ENCODE results near the gene ATAD1.
"Not testable (repeated sequence)": the region's sequence is repeated elsewhere in the genome, so short reads cannot be mapped to it uniquely, and the experiment has no call there.

ATAD1 gene

GRCh38 chr10:87751274-87751673, 66.8 kb downstream of the ATAD1 start:
- no peak for DNase-seq

DNA sequence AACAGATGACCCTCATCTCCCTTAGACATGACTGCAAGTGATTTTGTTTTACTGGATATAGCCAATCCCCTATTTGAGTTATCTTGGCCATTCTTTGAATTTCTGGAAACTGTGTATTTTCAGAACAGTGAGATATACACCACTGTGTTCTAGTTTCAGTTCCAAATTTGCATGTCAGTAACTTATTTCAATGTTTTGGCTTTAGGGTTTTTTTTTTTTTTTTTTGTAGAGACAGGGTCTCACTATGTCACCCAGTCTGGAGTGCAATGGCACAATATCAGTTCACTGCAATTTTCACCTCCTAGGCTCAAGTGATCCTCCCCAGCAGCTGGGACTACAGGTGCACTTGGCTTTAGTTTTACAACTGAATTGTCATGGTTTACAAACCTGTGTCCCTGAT, 67.2 kb downstream of the ATAD1 start:
- DNase-seq, result no peak

DNA sequence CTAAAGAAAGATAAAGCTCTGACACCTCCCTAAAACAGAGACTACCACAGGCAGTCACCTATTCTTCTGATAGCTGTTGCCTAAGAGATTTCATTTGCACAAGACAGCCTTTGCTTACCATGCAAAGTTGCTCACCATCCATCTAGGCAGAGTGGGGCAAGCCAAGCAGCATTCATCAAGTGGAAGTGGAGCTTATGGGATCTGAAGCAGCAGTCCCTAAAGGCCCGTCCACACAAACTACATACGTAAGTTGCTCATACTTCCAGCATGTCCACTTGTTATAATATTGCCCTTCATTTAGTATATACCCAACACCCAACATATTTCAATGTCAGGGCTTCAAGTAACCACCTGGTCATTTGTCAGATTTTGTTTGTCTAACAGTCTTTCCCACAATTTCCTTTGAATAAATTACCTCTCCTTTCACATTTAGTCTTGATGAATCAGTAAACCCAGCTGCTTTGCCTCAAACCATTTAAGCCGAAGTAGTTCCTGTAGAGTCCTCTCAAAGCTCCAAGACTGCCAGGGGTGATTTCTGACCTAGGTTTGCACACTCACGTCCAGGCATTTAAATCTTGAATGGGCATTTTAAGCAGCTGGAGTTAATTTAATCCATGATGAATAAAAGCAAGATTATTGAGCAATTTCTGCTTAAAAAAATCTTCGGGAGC, 67.9 kb downstream of the ATAD1 start:
- DNase-seq, result no peak

DNA sequence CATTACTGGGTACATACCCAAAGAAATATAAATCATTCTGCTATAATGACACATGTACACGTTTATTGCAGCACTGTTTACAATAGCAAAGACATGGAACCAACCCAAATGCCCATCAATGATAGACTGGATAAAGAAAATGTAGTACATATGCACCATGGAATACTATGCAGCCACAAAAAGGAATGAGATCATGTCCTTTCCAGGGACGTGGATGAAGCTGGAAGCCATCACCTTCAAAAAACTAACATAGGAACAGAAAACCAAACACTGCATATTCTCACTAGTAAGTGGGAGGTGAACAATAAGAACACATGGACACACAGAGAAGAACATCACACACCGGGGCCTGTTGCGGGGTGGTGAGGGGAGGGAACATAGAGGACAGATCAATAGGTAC, 69.8 kb downstream of the ATAD1 start:
- DNase-seq, result not testable (repeated sequence)

DNA sequence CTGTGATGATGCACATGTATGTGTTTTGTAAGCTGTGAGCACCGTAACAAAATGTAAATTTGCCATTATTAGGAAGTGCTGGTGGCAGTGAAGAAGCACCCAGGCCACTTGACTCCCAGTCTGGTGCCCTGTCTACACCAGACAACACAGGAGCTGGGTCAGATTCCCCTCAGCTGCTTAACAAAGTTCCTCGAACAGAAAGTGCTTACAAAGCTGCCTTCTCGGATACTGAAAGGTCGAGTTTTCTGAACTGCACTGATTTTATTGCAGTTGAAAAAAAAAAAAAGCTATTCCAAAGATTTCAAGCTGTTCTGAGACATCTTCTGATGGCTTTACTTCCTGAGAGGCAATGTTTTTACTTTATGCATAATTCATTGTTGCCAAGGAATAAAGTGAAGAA, 71.1 kb downstream of the ATAD1 start:
- DNase-seq, result no peak

- DNase-seq, result no peak
These were observed 73.4 kb downstream of the ATAD1 start for GRCh38 chr10:87744606-87745005.

- not testable (repeated sequence) for DNase-seq
These were observed 74.9 kb downstream of the ATAD1 start for GRCh38 chr10:87742992-87743610.

DNA sequence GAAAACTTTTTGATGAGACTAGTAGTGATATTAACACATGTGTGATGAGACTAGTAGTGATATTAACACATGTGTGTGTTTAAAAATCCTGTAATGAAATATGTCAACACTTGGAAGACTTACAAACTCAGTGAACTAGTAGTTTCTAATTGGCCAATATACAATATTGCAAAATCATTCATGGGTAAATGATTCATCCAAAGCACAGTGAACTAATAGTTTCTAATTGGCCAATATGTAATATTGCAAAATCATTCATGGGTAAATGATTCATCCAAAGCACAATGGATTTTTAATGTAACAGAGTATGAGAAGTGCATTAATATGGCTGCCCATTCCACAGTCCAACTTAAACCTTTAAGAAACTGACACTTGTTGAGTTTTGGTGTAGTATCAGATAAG, 77.8 kb downstream of the ATAD1 start:
- no peak for DNase-seq

DNA sequence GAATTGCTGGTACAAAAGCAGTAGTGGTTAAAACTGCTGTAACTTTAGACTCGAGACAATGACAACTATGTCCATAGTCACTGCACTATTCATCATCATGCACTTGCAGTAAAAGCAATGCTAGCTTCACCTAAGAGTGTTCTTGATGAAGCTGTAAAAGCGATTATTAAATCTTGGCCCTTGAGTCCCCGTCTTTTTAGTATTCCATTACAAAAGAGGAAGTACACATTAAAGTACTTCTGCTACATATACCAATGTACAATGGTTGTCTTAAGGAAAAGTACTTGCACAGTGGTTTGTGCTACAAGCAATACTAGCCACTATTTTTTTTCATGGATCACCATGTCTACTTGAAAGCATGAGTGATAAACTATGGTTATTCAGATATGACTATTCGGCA, 78.3 kb downstream of the ATAD1 start:
- DNase-seq, result no peak

DNA sequence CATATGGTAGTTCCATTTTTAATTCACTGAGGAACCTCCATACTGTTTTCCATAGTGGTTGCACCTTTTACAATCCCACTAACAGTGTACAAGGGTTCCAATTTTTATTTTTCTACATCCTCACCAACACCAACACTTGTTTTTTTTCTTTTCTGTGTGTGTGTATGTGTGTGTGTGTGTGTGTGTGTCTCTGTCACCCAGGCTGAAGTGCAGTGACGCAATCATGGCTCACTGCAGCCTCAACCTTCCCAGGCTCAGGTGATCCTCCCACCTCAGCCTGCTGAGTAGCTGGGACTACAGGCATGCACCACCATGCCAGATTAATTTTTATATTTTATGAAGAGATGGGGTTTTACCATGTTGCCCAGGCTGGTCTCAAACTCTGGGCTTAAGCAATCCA, 79.8 kb downstream of the ATAD1 start:
- DNase-seq, result not testable (repeated sequence)

DNA sequence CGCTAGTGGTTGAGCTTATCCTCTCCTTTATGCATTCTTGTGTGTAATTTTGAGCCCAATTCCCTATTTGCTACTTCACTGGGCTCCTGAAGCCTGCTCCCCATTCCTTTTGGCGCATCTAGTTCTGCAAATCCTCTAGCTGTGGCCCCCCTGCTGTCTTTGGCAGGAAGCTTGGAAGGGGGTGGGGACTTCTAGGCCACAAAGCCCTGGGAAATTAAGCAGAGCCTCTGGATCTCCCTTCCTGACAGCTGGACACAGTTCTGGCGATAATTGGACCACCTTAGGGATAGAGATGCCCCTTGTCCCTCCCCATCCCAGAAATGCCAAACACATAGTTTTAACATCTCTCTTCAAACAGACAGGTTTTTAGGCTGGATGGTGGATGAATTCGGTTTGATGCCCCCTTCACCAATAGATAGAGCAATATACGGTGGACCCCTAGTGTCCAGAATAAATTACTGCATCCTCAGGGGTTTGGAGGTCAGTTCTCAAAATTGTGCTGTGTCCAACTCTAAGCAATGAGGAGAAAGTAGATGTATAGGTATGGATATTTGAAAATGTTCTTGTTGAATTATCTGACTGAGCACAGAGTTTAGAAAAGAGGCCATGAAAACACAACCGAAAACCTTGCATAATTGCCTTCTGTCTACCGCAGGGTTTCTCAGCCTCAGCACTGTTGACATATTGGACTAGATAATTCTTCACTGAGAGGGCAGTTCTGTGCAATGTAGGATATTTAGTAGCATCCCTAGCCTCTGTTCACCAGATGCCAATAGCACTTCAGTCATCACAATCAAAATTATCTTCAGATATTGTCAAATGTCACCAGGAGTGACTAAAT, 82.8 kb downstream of the ATAD1 start:
- peak; percentile 2 for DNase-seq

- DNase-seq, result no peak
These were observed 84.9 kb downstream of the ATAD1 start for GRCh38 chr10:87733081-87733480.

GRCh38 chr10:87729940-87730339, 88.1 kb downstream of the ATAD1 start:
- no peak for DNase-seq

DNA sequence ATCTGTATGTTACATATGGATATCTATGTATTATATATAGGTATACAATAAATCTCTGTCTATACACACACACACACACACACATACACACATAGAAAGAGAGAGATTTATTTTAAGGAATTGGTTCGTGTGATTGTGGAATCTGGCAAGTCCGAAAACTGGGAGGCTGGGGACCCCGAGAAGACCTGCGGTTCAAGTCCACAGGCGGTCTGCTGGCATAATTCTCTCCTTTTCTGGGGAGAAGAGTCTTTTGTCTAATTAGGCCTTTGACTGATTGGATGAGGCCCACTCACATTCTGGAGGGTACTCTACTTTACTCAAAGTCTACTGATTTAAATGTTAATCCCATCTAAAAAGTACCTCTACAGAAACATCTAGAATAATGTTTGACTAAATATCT, 93.2 kb downstream of the ATAD1 start:
- DNase-seq, result no peak

DNA sequence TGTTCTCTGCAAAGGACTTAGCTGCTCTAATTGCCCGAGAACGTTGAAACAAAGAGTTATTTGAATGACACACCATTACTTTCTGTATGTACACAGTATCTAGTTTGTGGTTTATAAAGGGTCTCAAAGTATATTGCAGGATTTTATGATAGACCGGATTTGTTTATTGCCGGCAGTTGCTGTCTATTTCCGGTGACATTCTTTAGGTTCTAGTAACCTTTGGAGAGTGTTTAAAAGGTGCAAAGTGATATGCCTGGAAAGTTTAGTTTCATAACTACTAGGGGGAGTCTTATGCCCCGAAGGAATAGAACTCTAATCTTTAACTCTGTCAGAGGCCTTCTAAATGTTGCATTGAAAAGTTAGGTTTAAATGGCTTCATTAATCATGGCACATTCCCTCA, 94.5 kb downstream of the ATAD1 start:
- no peak for DNase-seq

DNA sequence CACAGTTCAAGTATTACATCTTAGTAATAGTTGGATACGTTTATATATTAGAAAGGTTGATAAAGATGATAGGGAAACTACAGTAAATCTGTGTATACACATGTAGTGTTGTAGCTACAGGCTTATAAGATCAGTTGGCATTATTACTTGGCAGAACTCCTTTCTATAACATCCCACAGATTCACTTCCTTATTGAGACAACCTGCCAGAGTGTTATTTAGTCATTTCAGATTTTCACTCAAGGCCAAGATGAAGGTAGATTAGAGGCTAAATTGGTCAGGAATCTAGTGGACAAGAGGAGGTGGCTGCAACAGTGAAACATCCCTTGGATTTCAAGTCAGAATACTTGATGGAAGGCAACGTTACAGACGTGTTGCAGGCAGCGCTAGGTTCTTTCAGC, 95.3 kb downstream of the ATAD1 start:
- DNase-seq, result no peak

- no peak for DNase-seq
These were observed 96.2 kb downstream of the ATAD1 start for GRCh38 chr10:87721781-87722180.

GRCh38 chr10:87720665-87721064, 97.4 kb downstream of the ATAD1 start:
- no peak for DNase-seq

GRCh38 chr10:87716348-87716670, 101.7 kb downstream of the ATAD1 start:
- DNase-seq, result no peak

DNA sequence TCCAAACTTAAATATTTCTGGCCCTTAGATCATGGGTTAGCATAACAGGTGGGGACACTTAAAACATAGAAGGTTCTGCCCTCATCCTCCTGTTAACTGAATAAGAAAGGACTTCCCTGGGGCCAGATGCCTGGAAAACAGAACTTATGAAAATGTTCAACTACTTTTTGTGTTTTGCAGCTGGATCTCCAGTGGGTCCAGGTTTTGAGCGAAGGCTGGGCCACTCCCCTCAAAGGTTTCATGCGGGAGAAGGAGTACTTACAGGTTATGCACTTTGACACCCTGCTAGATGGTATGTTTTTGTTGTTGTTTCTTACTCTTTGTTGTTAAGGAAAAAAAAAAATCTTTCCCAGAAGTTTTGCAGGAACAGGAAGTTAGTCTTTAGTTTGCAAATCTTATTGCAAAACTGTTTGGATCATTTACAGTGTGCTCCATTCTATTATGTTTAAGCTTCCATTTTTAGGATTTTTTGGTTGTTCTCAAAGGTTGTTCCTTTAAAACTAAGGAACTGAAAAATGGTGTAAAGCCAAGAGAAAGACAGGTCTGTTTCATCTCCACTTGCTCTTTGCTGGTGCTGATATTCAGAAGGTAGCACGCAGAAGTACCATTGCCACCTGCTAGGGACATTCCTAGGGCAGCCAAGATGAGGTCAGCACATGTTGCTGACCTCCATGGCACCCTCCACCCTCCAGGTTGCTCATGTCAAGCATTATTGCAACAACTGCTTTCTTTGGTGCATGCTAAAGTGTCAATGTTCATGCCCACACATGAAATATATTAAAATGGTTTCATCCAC, 102.3 kb downstream of the ATAD1 start:
- DNase-seq, result no peak

DNA sequence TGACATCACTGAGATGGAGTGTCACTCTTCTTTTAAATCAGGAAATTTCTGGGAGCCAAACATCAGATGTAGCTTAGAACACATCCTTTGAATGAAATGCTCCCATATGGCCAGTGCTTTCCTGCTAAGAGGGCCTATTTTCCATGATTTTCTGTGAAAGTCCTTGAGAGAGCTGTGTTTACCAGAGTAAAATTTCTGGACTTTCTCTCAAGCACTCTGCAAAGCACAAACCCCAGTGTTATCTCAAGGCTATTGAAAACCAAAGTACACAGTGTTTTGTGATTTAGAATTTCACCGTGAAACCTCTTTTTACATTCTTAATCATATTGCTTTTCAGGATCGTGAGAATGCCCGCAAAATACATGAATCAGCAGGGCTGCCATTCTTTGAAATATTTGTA, 104.3 kb downstream of the ATAD1 start:
- DNase-seq, result no peak

DNA sequence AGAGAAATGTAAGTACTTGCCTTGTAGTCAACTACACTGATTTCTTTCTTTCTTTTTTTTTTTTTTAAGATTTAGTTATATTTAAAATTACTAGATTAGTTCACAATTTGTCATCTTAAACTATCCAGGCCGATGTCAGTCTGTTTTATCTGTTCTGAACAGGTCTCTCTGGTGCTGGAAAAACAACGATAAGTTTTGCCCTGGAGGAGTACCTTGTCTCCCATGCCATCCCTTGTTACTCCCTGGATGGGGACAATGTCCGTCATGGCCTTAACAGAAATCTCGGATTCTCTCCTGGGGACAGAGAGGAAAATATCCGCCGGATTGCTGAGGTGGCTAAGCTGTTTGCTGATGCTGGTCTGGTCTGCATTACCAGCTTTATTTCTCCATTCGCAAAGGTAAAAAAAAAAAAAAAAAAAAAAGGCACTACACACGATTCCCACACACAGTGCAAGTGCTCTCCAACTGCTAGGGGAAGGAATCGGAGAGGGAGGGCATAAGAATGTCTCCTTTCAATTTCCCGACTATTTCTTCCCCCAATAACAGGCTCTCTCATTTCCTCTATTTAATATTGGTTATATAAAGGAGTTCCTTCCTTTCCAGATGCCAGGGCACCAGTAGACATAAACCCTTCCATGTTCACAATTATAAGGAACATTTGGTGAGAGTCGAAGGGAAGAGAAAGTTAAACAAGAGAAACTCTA, 105.0 kb downstream of the ATAD1 start:
- DNase-seq, result no peak

DNA sequence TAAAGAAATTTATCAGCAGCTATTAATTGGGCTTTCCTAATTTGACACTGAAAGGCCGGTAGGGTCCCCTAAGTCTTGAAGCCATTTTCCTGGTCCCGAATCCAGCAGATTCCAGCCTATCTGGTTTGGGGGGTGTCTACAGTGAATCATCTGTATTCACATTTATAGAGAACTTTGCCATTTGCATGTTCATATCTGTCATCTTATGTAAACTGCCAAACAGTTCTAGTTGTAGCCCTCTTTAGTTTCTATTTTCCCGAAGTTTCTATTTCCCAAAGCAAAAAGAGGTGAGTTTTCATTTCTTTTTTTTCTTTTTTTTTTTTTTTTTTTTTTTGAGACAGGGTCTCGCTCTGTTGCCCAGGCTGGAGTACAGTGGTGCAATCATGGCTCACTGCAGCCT, 110.8 kb downstream of the ATAD1 start:
- DNase-seq, result no peak
